GM23338 (cell line): ENCODE measurements around the gene MAIP1. TPM values are rescaled to one million over a fixed set of nuclear protein-coding genes. Genes with fewer than 3 reads are reported as not detected.

Experiments
- ATAC-seq: fragments of 200-7000 bp; cut with Tn5 transposase; 3 replicates; pipeline ENCODE4 v1.9.1; 2020
- DNase-seq: peaks from one replicate; pipeline ENCODE4 v3.0.0-alpha.2; 2015; ENCODE audit warnings: low spot score
- H2AFZ ChIP-seq: fragments of 200-600 bp; sonication (generic); 2 replicates; pipeline ENCODE4 v1.8.0; 2016; ENCODE audit warnings: antibody characterized with exemption, mild to moderate bottlenecking, moderate library complexity
- H3F3A ChIP-seq: fragments of 200-600 bp; sonication (generic); replicated peaks from 2 replicates; pipeline ENCODE4 v1.8.0; 2017; ENCODE audit warnings: antibody characterized with exemption, mixed run types, low read depth
- H3K27ac ChIP-seq: fragments of 200-600 bp; sonication (generic); 2 replicates; pipeline ENCODE4 v1.6.1; 2016; ENCODE audit warnings: low read depth
- H3K27me3 ChIP-seq: fragments of 200-600 bp; sonication (generic); 2 replicates; pipeline ENCODE4 v1.8.0; 2016; ENCODE audit warnings: mild to moderate bottlenecking, mixed run types, moderate library complexity; ENCODE audit not compliant: insufficient read depth
- H3K36me3 ChIP-seq: fragments of 200-600 bp; sonication (generic); 2 replicates; pipeline ENCODE4 v1.8.0; 2016; ENCODE audit warnings: mild to moderate bottlenecking; ENCODE audit not compliant: insufficient read depth
- H3K4me1 ChIP-seq: fragments of 200-600 bp; sonication (generic); 2 replicates; pipeline ENCODE4 v1.8.0; 2016; ENCODE audit warnings: mild to moderate bottlenecking, moderate library complexity; ENCODE audit not compliant: insufficient read depth
- H3K4me2 ChIP-seq: fragments of 200-600 bp; sonication (generic); 2 replicates; pipeline ENCODE4 v1.7.1; 2017; ENCODE audit warnings: mixed run types
- H3K4me3 ChIP-seq: fragments of 200-600 bp; sonication (generic); 2 replicates; pipeline ENCODE4 v1.6.1; 2016; ENCODE audit warnings: mixed run types
- H3K79me2 ChIP-seq: fragments of 200-600 bp; sonication (generic); replicated peaks from 2 replicates; pipeline ENCODE4 v1.8.0; 2017; ENCODE audit warnings: mild to moderate bottlenecking; ENCODE audit not compliant: insufficient read depth
- H3K9me2 ChIP-seq: fragments of 200-600 bp; sonication (generic); 2 replicates; pipeline ENCODE4 v1.8.0; 2017; ENCODE audit not compliant: insufficient read depth
- H4K20me1 ChIP-seq: fragments of 200-600 bp; sonication (generic); replicated peaks from 2 replicates; pipeline ENCODE4 v1.8.0; 2017; ENCODE audit warnings: mild to moderate bottlenecking; ENCODE audit not compliant: insufficient read depth
- H3K27ac Mint-ChIP-seq: 2 replicates; pipeline ENCODE4 v1.8.0; 2020; ENCODE audit warnings: inconsistent platforms, mild to moderate bottlenecking, moderate library complexity, mixed read lengths
- H3K27me3 Mint-ChIP-seq: 3 replicates; pipeline ENCODE4 v1.8.0; 2022; ENCODE audit warnings: low read depth, mild to moderate bottlenecking, moderate library complexity, mixed read lengths, inconsistent platforms; ENCODE audit not compliant: insufficient read depth, poor library complexity
- H3K36me3 Mint-ChIP-seq: 3 replicates; pipeline ENCODE4 v1.8.0; 2021; ENCODE audit warnings: low read depth, mild to moderate bottlenecking, inconsistent platforms, moderate library complexity, mixed read lengths
- H3K4me1 Mint-ChIP-seq: 3 replicates; pipeline ENCODE4 v1.8.0; 2020; ENCODE audit warnings: mild to moderate bottlenecking, inconsistent platforms, mixed read lengths
- H3K4me3 Mint-ChIP-seq: 3 replicates; pipeline ENCODE4 v1.8.0; 2021; ENCODE audit warnings: moderate library complexity, mild to moderate bottlenecking, inconsistent platforms, mixed read lengths
- H3K9me3 Mint-ChIP-seq: 3 replicates; pipeline ENCODE4 v1.8.0; 2020; ENCODE audit warnings: moderate library complexity, mild to moderate bottlenecking, inconsistent platforms, mixed read lengths
- CREB1 ChIP-seq: fragments of 250-450 bp; sonication (Bioruptor Pico); IDR thresholded peaks from 2 replicates; pipeline ENCODE4 v1.5.0; 2020; ENCODE audit warnings: low read depth, mild to moderate bottlenecking, moderate library complexity
- EZH2 ChIP-seq: fragments of 200-600 bp; sonication (generic); IDR thresholded peaks from one replicate; pipeline ENCODE4 v1.8.0; 2017; ENCODE audit warnings: antibody characterized with exemption, mild to moderate bottlenecking, low read depth; ENCODE audit not compliant: unreplicated experiment
- EZH2phosphoT487 ChIP-seq: fragments of 200-600 bp; sonication (generic); IDR thresholded peaks from one replicate; pipeline ENCODE4 v1.8.1; 2018; ENCODE audit warnings: antibody characterized with exemption; ENCODE audit not compliant: unreplicated experiment
- JUNB ChIP-seq: IDR thresholded peaks from one replicate; pipeline ENCODE4 v1.6.1; 2016; ENCODE audit warnings: antibody characterized with exemption; ENCODE audit not compliant: unreplicated experiment
- NANOG ChIP-seq: IDR thresholded peaks from 2 replicates; pipeline ENCODE4 v1.6.1; 2016; ENCODE audit warnings: antibody characterized with exemption, borderline replicate concordance
- POLR2AphosphoS5 ChIP-seq: IDR thresholded peaks from 2 replicates; pipeline ENCODE4 v1.6.1; 2016; ENCODE audit warnings: antibody characterized with exemption, low read depth
- STAT1 ChIP-seq: IDR thresholded peaks from one replicate; pipeline ENCODE4 v1.6.1; 2016; ENCODE audit warnings: antibody characterized with exemption; ENCODE audit not compliant: unreplicated experiment
- ZNF114 ChIP-seq: fragments of 250-450 bp; sonication (Bioruptor Pico); IDR thresholded peaks from 2 replicates; pipeline ENCODE4 v1.5.0; 2020; ENCODE audit warnings: mild to moderate bottlenecking, moderate library complexity
- ZNF331 ChIP-seq: fragments of 250-450 bp; sonication (Bioruptor Pico); IDR thresholded peaks from 2 replicates; pipeline ENCODE4 v1.5.0; 2020; ENCODE audit warnings: low read depth, mild to moderate bottlenecking, moderate library complexity
- ZNF462 ChIP-seq: fragments of 250-450 bp; sonication (Bioruptor Pico); IDR thresholded peaks from 2 replicates; pipeline ENCODE4 v1.5.0; 2020; ENCODE audit warnings: mild to moderate bottlenecking, moderate library complexity
- polyA plus RNA-seq: library from polyadenylated mRNA; unstranded; fragments of >200 nt; fragmentation: Nextera tagmentation; extraction: Ambion mirVana; gene quantifications from 2 replicates; pipeline ENCODE4 v1.2.1, GENCODE V29; 2016
- total RNA-seq: library from RNA; depleted of rRNA; stranded (reverse); fragments of >200 nt; shearing (Covaris generic); gene quantifications from 2 replicates; pipeline ENCODE4 v1.2.3, GENCODE V29; 2014
- TF ChIP-seq, protein P1 (sequence below), 2 experiments: fragments of 200-600 bp in 1 of 2; sonication (generic) in 1 of 2; conservative IDR thresholded peaks; 2 replicates each; pipeline versions ENCODE4 v1.5.1 to v1.6.1; 2016 to 2017; ENCODE audit warnings: antibody characterized with exemption in 2 of 2, low read depth in 2 of 2, mild to moderate bottlenecking in 2 of 2, moderate library complexity in 1 of 2
- TF ChIP-seq, protein P2 (sequence below): IDR thresholded peaks from one replicate; pipeline ENCODE4 v1.6.1; 2018; ENCODE audit warnings: antibody characterized with exemption; ENCODE audit not compliant: unreplicated experiment
- TF ChIP-seq, protein P3 (sequence below): IDR thresholded peaks from 2 replicates; pipeline ENCODE4 v1.6.1; 2016; ENCODE audit warnings: antibody characterized with exemption

Gene MAIP1
- total and polyA plus RNA-seq, 2 experiments from 2014 or later: 36.0 to 41.9 TPM

DNA sequence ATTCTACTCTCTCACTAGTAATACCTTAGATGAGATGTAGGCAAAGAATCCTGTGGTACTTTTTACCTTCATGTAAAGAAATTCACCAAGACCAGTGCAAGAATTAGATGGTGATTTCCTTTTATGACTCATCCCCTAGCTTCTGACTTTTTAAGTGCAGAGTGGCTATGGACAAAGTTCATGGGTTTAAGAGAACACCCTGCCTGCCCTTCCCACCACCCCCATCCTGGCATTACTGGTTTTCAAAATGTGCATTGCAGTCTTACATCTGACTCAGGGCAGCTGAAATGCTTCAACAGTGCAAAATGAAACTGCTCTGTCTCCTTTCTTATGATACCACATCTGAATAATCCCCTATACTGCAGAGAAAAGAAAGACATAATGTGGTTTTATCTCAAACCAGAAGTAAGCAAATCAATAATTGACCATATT is 22.6 kb downstream of the MAIP1 start:
- Mint-ChIP-seq H3K9me3 (no peaks in the 10 kb centered on the region; the same call in 2 of the 3 replicates), H3K36me3 (peaks cover 5% of the 10 kb centered on the region; the same call in 2 of the 3 replicates), H3K4me3 (no peak overlapping the region), H3K27me3 (peaks cover 2% of the 10 kb centered on the region), H3K4me1 (peaks cover 24% of the 10 kb centered on the region), H3K27ac (no peak overlapping the region)
- Histone ChIP-seq H3K27me3 (no peaks in the 10 kb centered on the region), H3K79me2 (no peaks in the 10 kb centered on the region), H3K4me3 (no peak overlapping the region), H2AFZ (no peak overlapping the region), H3K9me2 (no peaks in the 10 kb centered on the region), H3F3A (no peaks in the 10 kb centered on the region), H3K36me3 (no peaks in the 10 kb centered on the region), H3K27ac (no peak overlapping the region), H3K4me2 (no peak overlapping the region), H4K20me1 (no peaks in the 10 kb centered on the region), H3K4me1 (peaks cover 12% of the 10 kb centered on the region)
- TF ChIP-seq NANOG: no peak
- TF ChIP-seq JUNB: no peak
- no peak for TF ChIP-seq POLR2AphosphoS5
- no peak for TF ChIP-seq ZNF331 (CRISPR knock-in tag)
- TF ChIP-seq ZNF114 (CRISPR knock-in tag): no peak
- TF ChIP-seq EZH2: no peak
- TF ChIP-seq, protein P1, sequence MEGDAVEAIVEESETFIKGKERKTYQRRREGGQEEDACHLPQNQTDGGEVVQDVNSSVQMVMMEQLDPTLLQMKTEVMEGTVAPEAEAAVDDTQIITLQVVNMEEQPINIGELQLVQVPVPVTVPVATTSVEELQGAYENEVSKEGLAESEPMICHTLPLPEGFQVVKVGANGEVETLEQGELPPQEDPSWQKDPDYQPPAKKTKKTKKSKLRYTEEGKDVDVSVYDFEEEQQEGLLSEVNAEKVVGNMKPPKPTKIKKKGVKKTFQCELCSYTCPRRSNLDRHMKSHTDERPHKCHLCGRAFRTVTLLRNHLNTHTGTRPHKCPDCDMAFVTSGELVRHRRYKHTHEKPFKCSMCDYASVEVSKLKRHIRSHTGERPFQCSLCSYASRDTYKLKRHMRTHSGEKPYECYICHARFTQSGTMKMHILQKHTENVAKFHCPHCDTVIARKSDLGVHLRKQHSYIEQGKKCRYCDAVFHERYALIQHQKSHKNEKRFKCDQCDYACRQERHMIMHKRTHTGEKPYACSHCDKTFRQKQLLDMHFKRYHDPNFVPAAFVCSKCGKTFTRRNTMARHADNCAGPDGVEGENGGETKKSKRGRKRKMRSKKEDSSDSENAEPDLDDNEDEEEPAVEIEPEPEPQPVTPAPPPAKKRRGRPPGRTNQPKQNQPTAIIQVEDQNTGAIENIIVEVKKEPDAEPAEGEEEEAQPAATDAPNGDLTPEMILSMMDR (conservative IDR thresholded peaks at IDR 0.05; ENCODE audit: low read depth in 2 of 2): no peak
- TF ChIP-seq ZNF462 (CRISPR knock-in tag): no peak
- no peak for TF ChIP-seq CREB1 (CRISPR knock-in tag)
- TF ChIP-seq, protein P2, sequence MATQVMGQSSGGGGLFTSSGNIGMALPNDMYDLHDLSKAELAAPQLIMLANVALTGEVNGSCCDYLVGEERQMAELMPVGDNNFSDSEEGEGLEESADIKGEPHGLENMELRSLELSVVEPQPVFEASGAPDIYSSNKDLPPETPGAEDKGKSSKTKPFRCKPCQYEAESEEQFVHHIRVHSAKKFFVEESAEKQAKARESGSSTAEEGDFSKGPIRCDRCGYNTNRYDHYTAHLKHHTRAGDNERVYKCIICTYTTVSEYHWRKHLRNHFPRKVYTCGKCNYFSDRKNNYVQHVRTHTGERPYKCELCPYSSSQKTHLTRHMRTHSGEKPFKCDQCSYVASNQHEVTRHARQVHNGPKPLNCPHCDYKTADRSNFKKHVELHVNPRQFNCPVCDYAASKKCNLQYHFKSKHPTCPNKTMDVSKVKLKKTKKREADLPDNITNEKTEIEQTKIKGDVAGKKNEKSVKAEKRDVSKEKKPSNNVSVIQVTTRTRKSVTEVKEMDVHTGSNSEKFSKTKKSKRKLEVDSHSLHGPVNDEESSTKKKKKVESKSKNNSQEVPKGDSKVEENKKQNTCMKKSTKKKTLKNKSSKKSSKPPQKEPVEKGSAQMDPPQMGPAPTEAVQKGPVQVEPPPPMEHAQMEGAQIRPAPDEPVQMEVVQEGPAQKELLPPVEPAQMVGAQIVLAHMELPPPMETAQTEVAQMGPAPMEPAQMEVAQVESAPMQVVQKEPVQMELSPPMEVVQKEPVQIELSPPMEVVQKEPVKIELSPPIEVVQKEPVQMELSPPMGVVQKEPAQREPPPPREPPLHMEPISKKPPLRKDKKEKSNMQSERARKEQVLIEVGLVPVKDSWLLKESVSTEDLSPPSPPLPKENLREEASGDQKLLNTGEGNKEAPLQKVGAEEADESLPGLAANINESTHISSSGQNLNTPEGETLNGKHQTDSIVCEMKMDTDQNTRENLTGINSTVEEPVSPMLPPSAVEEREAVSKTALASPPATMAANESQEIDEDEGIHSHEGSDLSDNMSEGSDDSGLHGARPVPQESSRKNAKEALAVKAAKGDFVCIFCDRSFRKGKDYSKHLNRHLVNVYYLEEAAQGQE: no peak
- no peak for TF ChIP-seq EZH2phosphoT487
- no peak for TF ChIP-seq STAT1
- TF ChIP-seq, protein P3, sequence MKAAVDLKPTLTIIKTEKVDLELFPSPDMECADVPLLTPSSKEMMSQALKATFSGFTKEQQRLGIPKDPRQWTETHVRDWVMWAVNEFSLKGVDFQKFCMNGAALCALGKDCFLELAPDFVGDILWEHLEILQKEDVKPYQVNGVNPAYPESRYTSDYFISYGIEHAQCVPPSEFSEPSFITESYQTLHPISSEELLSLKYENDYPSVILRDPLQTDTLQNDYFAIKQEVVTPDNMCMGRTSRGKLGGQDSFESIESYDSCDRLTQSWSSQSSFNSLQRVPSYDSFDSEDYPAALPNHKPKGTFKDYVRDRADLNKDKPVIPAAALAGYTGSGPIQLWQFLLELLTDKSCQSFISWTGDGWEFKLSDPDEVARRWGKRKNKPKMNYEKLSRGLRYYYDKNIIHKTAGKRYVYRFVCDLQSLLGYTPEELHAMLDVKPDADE: no peak
- DNase-seq (no peak), ATAC-seq (no peak)
